ENCODE data around the gene KDM6A.

KDM6A gene

DNA sequence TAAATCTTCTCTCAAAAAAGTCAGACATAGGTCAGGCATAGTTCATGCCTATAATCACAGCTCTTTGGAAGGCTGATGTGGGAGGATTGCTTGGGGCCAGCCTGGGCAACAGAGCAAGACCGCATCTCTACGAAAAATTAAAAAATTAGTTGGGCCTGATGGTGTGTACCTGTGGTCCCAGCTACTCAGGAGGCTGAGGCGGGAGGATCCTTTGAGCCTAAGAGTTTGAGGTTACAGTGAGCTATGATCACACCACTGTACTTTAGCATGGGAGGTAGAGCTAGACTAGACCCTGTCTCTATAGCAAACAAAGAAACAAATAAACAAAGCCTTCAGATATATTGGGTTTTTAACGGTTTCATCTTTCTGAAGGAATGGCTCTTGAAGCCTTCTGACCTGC is 265.5 kb downstream of the KDM6A start:
- no peak for TF ChIP-seq EZH2 (IDR thresholded peaks at IDR 0.05; ENCODE audit: borderline replicate concordance, low read length)
- no peak for TF ChIP-seq CTCF (IDR thresholded peaks at IDR 0.05; ENCODE audit: low read length)
- no peak overlapping the region for H3K9ac ChIP-seq (ENCODE audit: low read length)

DNA sequence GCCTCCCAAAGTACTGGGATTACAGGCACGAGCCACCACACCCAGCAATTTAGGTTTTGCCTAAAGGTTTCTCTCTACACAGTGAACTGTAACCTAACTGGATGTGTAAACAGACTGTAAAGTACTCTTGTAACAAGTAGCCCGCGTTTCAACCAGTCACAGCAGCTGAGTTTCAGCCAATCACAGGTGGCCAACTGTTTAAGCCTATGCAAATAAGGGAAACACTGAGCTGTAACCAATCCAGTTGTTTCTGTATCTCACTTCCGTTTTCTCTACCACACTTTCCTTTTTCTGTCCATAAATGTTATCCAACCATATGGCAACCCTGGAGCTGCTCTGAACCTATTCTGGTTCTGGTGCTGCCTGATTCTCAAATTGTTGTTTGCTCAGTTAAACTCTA is 267.8 kb downstream of the KDM6A start:
- no peaks in the 10 kb centered on the region for H3K27me3 ChIP-seq (ENCODE audit: insufficient read depth, low read length)
- H2AFZ ChIP-seq (ENCODE audit: low read length) = no peak overlapping the region
- H3K9me2 ChIP-seq (ENCODE audit: low read depth, low read length) = no peaks in the 10 kb centered on the region
- H3K27ac ChIP-seq (ENCODE audit: low read depth, low read length, poor library complexity, severe bottlenecking) = no peak overlapping the region
- no peaks in the 10 kb centered on the region for H3K79me2 ChIP-seq (ENCODE audit: insufficient read depth, low read length)
- H3K9me3 ChIP-seq (ENCODE audit: low read length) = no peaks in the 10 kb centered on the region
- H4K20me1 ChIP-seq (ENCODE audit: insufficient read depth, low read length) = no peaks in the 10 kb centered on the region
- H3K4me2 ChIP-seq (ENCODE audit: low read length) = no peak overlapping the region
- no peak overlapping the region for H3K9ac ChIP-seq (ENCODE audit: low read length)
- TF ChIP-seq CTCF (IDR thresholded peaks at IDR 0.05; ENCODE audit: low read length) = no peak
- no peak for TF ChIP-seq EZH2 (IDR thresholded peaks at IDR 0.05; ENCODE audit: borderline replicate concordance, low read length)
- no peaks in the 10 kb centered on the region for H3K36me3 ChIP-seq (ENCODE audit: insufficient read depth, low read length)
- H3K4me3 ChIP-seq (ENCODE audit: low read depth, low read length, poor library complexity, severe bottlenecking) = no peak overlapping the region
- H3F3A ChIP-seq (ENCODE audit: insufficient read depth, low read length) = no peaks in the 10 kb centered on the region
- H3K4me1 ChIP-seq (ENCODE audit: insufficient read depth, low read length, severe bottlenecking) = no peaks in the 10 kb centered on the region

More for the DNA sequence above, 265.5 kb downstream of the KDM6A start:
- Histone ChIP-seq H3K9me3 (ENCODE audit: low read length) (no peaks in the 10 kb centered on the region), H3K79me2 (ENCODE audit: insufficient read depth, low read length) (no peaks in the 10 kb centered on the region), H3K27me3 (ENCODE audit: insufficient read depth, low read length) (no peaks in the 10 kb centered on the region), H3K4me3 (ENCODE audit: low read depth, low read length, poor library complexity, severe bottlenecking) (no peak overlapping the region), H3K4me1 (ENCODE audit: insufficient read depth, low read length, severe bottlenecking) (no peaks in the 10 kb centered on the region), H3K36me3 (ENCODE audit: insufficient read depth, low read length) (no peaks in the 10 kb centered on the region), H3F3A (ENCODE audit: insufficient read depth, low read length) (no peaks in the 10 kb centered on the region), H2AFZ (ENCODE audit: low read length) (no peak overlapping the region), H4K20me1 (ENCODE audit: insufficient read depth, low read length) (no peaks in the 10 kb centered on the region), H3K9me2 (ENCODE audit: low read depth, low read length) (no peaks in the 10 kb centered on the region), H3K4me2 (ENCODE audit: low read length) (no peak overlapping the region), H3K27ac (ENCODE audit: low read depth, low read length, poor library complexity, severe bottlenecking) (no peak overlapping the region)

- Histone ChIP-seq H3K27ac (ENCODE audit: low read depth, low read length, poor library complexity, severe bottlenecking) (no peak overlapping the region), H3F3A (ENCODE audit: insufficient read depth, low read length) (no peaks in the 10 kb centered on the region), H2AFZ (ENCODE audit: low read length) (no peak overlapping the region), H3K9ac (ENCODE audit: low read length) (no peak overlapping the region), H3K4me1 (ENCODE audit: insufficient read depth, low read length, severe bottlenecking) (no peaks in the 10 kb centered on the region), H3K79me2 (ENCODE audit: insufficient read depth, low read length) (no peaks in the 10 kb centered on the region), H4K20me1 (ENCODE audit: insufficient read depth, low read length) (no peaks in the 10 kb centered on the region), H3K4me3 (ENCODE audit: low read depth, low read length, poor library complexity, severe bottlenecking) (no peak overlapping the region), H3K9me2 (ENCODE audit: low read depth, low read length) (no peaks in the 10 kb centered on the region), H3K27me3 (ENCODE audit: insufficient read depth, low read length) (no peaks in the 10 kb centered on the region), H3K4me2 (ENCODE audit: low read length) (no peak overlapping the region), H3K9me3 (ENCODE audit: low read length) (no peaks in the 10 kb centered on the region), H3K36me3 (ENCODE audit: insufficient read depth, low read length) (no peaks in the 10 kb centered on the region)
- no peak for TF ChIP-seq CTCF (IDR thresholded peaks at IDR 0.05; ENCODE audit: low read length)
- no peak for TF ChIP-seq EZH2 (IDR thresholded peaks at IDR 0.05; ENCODE audit: borderline replicate concordance, low read length)
Observed at GRCh38 chrX:45142185-45142584, 269.2 kb downstream of the KDM6A start.
